Peyer's patch (tissue), 4 donors: ENCODE data around the gene MAN2A1.

Experiments used
- CTCF ChIP-seq, 6 experiments: fragments of 450-650 bp in 4 of 6; fragments of 200-600 bp in 2 of 6; sonication (generic) in 1 of 6; IDR thresholded peaks; one replicate each; pipeline ENCODE4 v1.5.1; 2017 to 2019; ENCODE audit warnings: antibody characterized with exemption in 6 of 6, mild to moderate bottlenecking in 3 of 6, moderate library complexity in 1 of 6
- POLR2A ChIP-seq, 2 donors: fragments of 450-650 bp; IDR thresholded peaks; one replicate each; pipeline ENCODE4 v1.5.1; 2017; ENCODE audit warnings: antibody characterized with exemption in 2 of 2, mild to moderate bottlenecking in 2 of 2, moderate library complexity in 2 of 2

DNA sequence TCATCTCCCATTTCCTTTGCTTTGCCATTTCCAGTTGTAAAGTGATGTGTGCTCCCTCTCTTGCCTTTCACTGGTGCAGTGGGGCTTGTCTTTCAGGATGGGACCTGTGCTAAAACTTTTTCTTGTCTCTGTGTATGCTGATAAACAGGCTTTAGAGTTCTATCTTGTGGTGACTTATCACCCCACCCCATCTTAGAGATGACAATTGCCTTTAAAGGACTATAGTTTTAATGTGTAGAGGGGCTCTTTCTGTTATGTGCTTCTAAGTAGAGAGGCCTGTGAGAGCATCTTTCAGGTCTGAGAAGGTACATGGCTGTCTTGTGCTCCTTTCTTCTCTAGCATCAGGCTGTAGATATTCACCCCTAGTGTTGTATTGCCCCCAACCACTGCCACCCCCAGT, 21.9 kb downstream of the MAN2A1 start:
- TF ChIP-seq POLR2A (IDR thresholded peaks at IDR 0.05) = no peak
- TF ChIP-seq CTCF (IDR thresholded peaks at IDR 0.05) = no peak
